PC-9 (cell line): Measurements from ENCODE around the gene DDI2. TPM values are rescaled to one million over a fixed set of nuclear protein-coding genes. Genes with fewer than 3 reads are reported as not detected.

ENCODE experiments used
- BruUV-seq: library from RNA; stranded (reverse); fragments of 400-500 nt; replicated peaks from 2 replicates; lab custom pipeline; 2021; lab: Mats Ljungman, UMichigan
- CTCF ChIA-PET: fragments of 300-600 bp; sonication (Branson Sonifier 250); formaldehyde crosslinking; loops from one replicate; lab custom pipeline; 2022; ENCODE audit warnings: antibody characterized with exemption; lab: Charles Lee
- POLR2A ChIA-PET: fragments of 300-600 bp; sonication (Branson Sonifier 250); formaldehyde crosslinking; loops from one replicate; lab custom pipeline; 2022; ENCODE audit warnings: antibody characterized with exemption; ENCODE audit not compliant: unreplicated experiment; lab: Charles Lee
- DNase-seq, 2 experiments: peaks; one replicate each; pipeline versions ENCODE4 v3.0.0 to v3.0.0-alpha.2; 2015 to 2022; ENCODE audit warnings: mixed read lengths in 1 of 2
- H2AFZ ChIP-seq: fragments of 200-600 bp; sonication (generic); 2 replicates; pipeline ENCODE4 v1.8.1; 2017; ENCODE audit warnings: antibody characterized with exemption
- H3F3A ChIP-seq: fragments of 200-600 bp; sonication (generic); 2 replicates; pipeline ENCODE4 v1.8.1; 2017; ENCODE audit warnings: antibody characterized with exemption, mild to moderate bottlenecking, low read depth; ENCODE audit not compliant: insufficient read depth
- H3K27ac ChIP-seq: fragments of 200-600 bp; sonication (generic); 2 replicates; pipeline ENCODE4 v1.6.1; 2016; ENCODE audit warnings: mixed run types
- H3K27me3 ChIP-seq: fragments of 200-600 bp; sonication (generic); 2 replicates; pipeline ENCODE4 v1.6.1; 2016; ENCODE audit warnings: low read depth, mixed run types; ENCODE audit not compliant: insufficient read depth
- H3K36me3 ChIP-seq: fragments of 200-600 bp; sonication (generic); 2 replicates; pipeline ENCODE4 v1.6.1; 2016; ENCODE audit warnings: low read depth, mixed run types
- H3K4me1 ChIP-seq: fragments of 200-600 bp; sonication (generic); replicated peaks from 2 replicates; pipeline ENCODE4 v1.6.1; 2016; ENCODE audit warnings: mixed run types; ENCODE audit not compliant: insufficient read depth
- H3K4me2 ChIP-seq: fragments of 200-600 bp; sonication (generic); 2 replicates; pipeline ENCODE4 v1.6.1; 2017; ENCODE audit warnings: mixed run types
- H3K4me3 ChIP-seq: fragments of 200-600 bp; sonication (generic); 2 replicates; pipeline ENCODE4 v1.6.1; 2016; ENCODE audit warnings: mixed run types
- H3K79me2 ChIP-seq: fragments of 200-600 bp; sonication (generic); 2 replicates; pipeline ENCODE4 v1.6.1; 2017; ENCODE audit warnings: low read depth, mixed run types
- H3K9me2 ChIP-seq: fragments of 200-600 bp; sonication (generic); 2 replicates; pipeline ENCODE4 v1.8.1; 2017; ENCODE audit warnings: mild to moderate bottlenecking; ENCODE audit not compliant: insufficient read depth
- H3K9me3 ChIP-seq: fragments of 200-600 bp; sonication (generic); 2 replicates; pipeline ENCODE4 v1.8.1; 2016; ENCODE audit warnings: low read depth; ENCODE audit not compliant: insufficient read depth
- H4K20me1 ChIP-seq: fragments of 200-600 bp; sonication (generic); 2 replicates; pipeline ENCODE4 v1.8.1; 2017; ENCODE audit not compliant: insufficient read depth
- CTCF ChIP-seq: fragments of 200-600 bp; sonication (generic); conservative IDR thresholded peaks from 2 replicates; pipeline ENCODE4 v1.6.1; 2017; ENCODE audit warnings: mixed run types, antibody characterized with exemption, mild to moderate bottlenecking, moderate library complexity
- EZH2 ChIP-seq: fragments of 200-600 bp; sonication (generic); IDR thresholded peaks from 2 replicates; pipeline ENCODE4 v1.8.0; 2017; ENCODE audit warnings: antibody characterized with exemption, low read depth
- intact Hi-C: fragments of 100-400 bp; cut with micrococcal nuclease; formaldehyde crosslinking; loops from one replicate; pipeline ENCODE4 v1.10.0; 2022; ENCODE audit not compliant: unreplicated experiment
- total RNA-seq: library from RNA; stranded (reverse); gene quantifications from 2 replicates; pipeline ENCODE4 v1.2.3, GENCODE V29; 2021

DDI2 gene
- total RNA-seq, 1 experiment from 2014 or later = 38.0 TPM

DNA sequence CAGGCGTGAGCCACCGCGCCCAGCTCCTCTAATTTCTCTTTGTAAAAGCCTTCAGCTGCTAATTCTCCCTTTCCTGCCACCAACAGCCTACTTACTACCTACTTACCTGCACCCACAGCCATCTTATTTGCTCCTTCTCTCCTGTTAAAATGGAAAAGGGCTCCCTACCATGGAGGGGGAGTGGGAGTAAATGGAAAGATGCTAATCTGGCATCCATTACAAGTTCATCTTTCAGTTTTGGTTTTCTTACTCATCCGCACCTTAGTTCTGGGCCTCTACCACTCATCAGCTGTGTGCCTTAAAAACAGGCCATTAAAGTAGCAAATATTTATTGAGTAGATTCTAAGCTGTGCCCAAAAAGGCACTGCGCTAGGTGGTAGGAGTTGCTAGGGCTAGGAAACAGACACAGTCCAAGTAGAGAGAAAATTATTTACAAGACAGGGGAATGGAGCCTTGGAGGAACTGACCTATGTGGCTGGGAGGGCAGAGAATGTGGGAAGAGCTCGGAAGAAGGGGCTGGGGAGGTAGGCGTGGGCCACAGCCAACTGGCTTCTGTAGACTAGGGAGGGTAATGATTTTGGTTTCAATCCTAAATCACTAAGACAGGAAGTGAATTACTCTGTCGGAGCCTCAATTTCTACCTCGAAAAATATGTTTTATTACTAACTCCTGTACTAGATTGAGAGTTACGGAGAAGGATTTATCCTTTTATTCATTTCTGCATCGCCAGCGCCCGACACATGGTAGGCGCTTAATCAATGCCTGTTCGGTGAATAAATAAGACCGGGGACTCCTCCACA, 685 bp upstream of the DDI2 start:
- Histone ChIP-seq H3K9me2 (no peaks in the 10 kb centered on the region), H3K4me3 (peak overlapping the region; percentile 73), H4K20me1 (peaks cover 14% of the 10 kb centered on the region), H3K79me2 (peaks cover 41% of the 10 kb centered on the region), H3K4me1 (peaks cover 38% of the 10 kb centered on the region), H3F3A (peaks cover 46% of the 10 kb centered on the region), H3K4me2 (peak overlapping the region; percentile 92), H3K9me3 (no peaks in the 10 kb centered on the region), H2AFZ (peak overlapping the region; percentile 77), H3K27me3 (no peaks in the 10 kb centered on the region), H3K36me3 (no peaks in the 10 kb centered on the region), H3K27ac (peak overlapping the region; percentile 69)
- POLR2A ChIA-PET = interaction anchor here (0.7 to 0.8 kb wide), 2 partner anchors 66 to 91 kb away, joined by 3 to 35 read pairs; no protein-coding TSS in a partner anchor
- DNase-seq = no peak
- TSS peak; percentile 86 for BruUV-seq
- TF ChIP-seq EZH2 (no peak), CTCF (no peak)
- intact Hi-C loops = loop anchor here (1.0 kb wide), 2 partner anchors 57 to 92 kb away; partner anchors contain the start of gene CASP9
- CTCF ChIA-PET = no interaction called here

- BruUV-seq = no TSS peak
- peaks cover 23% of the 10 kb centered on the region for H4K20me1 ChIP-seq
- ChIA-PET POLR2A (interaction anchor here (0.5 to 0.8 kb wide), 9 partner anchors 15 to 466 kb away, joined by 3 to 15 read pairs (median 3); partner anchors contain the start of gene DNAJC16), CTCF (no interaction called here)
- no peaks in the 10 kb centered on the region for H3K9me2 ChIP-seq
- DNase-seq = peak; percentile 47 to 56
- peak overlapping the region; percentile 85 for H3K27ac ChIP-seq
- peak overlapping the region; percentile 79 for H2AFZ ChIP-seq
- peaks cover 46% of the 10 kb centered on the region for H3K4me1 ChIP-seq
- H3K4me2 ChIP-seq = peak overlapping the region; percentile 95
- TF ChIP-seq CTCF (no peak), EZH2 (no peak)
- intact Hi-C loops = no loop called here
- H3K9me3 ChIP-seq = no peaks in the 10 kb centered on the region
- peaks cover 57% of the 10 kb centered on the region for H3K79me2 ChIP-seq
- H3K36me3 ChIP-seq = no peaks in the 10 kb centered on the region
- peaks cover 46% of the 10 kb centered on the region for H3F3A ChIP-seq
- H3K27me3 ChIP-seq = no peaks in the 10 kb centered on the region
- peak overlapping the region; percentile 91 for H3K4me3 ChIP-seq
These were observed 908 bp downstream of the DDI2 start for GRCh38 chr1:15618077-15618654.

DNA sequence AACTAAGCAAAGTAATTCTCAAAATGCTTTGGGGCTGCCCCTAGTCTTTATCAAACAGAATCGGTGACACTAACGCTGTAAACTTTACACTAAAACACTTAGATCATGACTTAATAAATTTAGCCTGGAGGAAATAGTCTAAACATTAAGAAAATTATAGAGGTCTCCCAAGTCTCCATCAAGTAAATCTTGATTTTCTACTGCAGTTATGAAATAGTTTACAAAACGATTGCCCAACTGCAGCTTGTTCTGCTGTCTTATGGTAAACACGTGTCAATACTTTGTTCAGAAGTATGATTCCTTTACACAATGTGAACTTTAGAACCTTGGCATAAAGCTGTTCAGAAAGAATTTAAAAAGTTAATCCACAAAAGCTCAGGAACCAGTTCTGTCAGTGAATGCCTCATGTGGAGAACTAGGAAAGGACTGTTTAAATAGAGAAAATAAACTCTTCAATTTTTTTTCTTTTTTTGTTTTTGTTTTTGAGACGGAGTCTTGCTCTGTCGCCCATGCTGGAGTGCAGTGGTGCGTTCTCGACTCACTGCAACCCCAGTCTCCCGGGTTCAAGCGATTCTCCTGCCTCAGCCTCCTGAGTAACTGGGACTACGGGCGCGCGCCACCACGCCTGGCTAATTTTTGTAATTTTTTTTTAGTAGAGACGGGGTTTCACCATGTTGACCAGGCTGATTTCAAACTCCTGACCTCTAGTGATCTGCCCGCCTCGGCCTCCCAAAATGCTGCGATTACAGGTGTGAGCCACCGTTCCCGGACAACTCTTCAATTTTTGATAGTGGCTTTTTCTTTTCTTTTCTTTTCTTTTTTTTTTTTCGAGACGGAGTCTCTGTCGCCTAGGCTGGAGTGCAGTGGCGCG, 1.6 kb downstream of the DDI2 start:
- peaks cover 64% of the 10 kb centered on the region for H3K79me2 ChIP-seq
- H4K20me1 ChIP-seq = peaks cover 23% of the 10 kb centered on the region
- H3K27ac ChIP-seq = peak overlapping the region; percentile 85
- TF ChIP-seq CTCF (no peak), EZH2 (no peak)
- peak overlapping the region; percentile 91 for H3K4me3 ChIP-seq
- CTCF ChIA-PET = no interaction called here
- no peaks in the 10 kb centered on the region for H3K9me3 ChIP-seq
- H3K9me2 ChIP-seq = no peaks in the 10 kb centered on the region
- H3K36me3 ChIP-seq = no peaks in the 10 kb centered on the region
- no peaks in the 10 kb centered on the region for H3K27me3 ChIP-seq
- intact Hi-C loops = no loop called here
- peaks cover 46% of the 10 kb centered on the region for H3K4me1 ChIP-seq
- BruUV-seq = no TSS peak
- peak in 1 of 2 experiments; percentile 93 for DNase-seq
- peak overlapping the region; percentile 95 for H3K4me2 ChIP-seq
- H2AFZ ChIP-seq = 0 out of 2 replicates have a peak overlapping the region, but pooled peaks have one; percentile 79
- POLR2A ChIA-PET = interaction anchor here (0.6 to 0.7 kb wide), 4 partner anchors 21 to 159 kb away, joined by 3 to 15 read pairs (median 8); no protein-coding TSS in a partner anchor
- H3F3A ChIP-seq = peaks cover 46% of the 10 kb centered on the region
